GM21447 (cell line): Measurements from ENCODE around the gene NFU1.
"Not testable (repeated sequence)": the region's sequence is repeated elsewhere in the genome, so short reads cannot be mapped to it uniquely, and the experiment has no call there.

Source experiments
- ATAC-seq: cut with Tn5 transposase; IDR thresholded peaks from one replicate; pipeline ENCODE4 v1.9.1; 2021; ENCODE audit not compliant: unreplicated experiment

NFU1 gene

DNA sequence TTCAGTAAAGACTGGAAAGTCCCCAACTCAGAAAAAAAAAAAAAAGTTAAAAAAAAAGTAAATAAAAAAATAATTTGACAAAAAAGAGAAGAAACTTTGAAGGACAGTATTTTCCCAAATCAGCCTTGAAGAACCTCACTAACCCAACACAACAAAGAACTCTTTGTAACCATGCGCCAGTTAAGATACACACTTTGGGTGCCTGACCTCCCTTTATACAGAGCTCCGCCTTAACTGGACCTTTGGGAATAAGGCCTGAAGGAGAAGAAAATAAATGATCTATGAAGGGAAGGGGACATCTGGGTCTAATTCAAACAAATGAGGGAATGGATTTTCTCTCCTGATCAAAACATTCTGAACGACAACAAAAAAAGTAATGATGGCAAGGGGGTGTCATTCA, 48.0 kb downstream of the NFU1 start:
- no peak for ATAC-seq

DNA sequence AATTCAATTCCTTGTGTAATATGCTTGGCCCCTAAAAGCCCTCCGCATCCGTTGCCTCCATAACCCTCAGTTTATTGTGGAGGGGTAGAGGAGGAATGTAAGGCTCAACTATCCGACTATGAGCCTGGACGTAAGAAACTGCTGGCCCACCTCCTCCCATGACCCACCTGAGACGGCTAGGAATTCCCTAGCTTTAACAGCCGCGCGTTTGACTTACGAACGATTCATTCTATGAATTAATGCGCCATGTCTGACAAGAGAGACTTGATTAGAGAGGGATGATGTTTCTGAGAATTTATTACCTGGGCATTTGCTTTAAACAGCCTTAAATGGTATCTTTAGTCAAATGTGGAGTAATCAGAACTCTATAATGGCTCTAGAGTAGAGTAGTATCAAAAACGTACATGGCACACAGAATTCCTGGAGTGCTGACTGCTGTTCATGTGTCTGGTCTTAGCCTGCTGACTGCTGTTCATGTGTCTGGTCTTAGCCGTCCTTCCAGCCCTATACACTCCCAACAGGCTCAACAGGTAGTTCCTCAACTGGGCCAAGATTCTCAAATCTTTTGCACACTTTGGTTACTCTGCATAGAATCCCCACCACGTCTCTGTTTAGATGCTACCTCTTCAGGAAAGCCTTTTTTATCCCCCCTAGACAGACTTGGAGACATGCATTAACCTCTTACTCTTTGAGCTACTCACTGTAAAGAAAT, 49.3 kb downstream of the NFU1 start:
- ATAC-seq: no peak

DNA sequence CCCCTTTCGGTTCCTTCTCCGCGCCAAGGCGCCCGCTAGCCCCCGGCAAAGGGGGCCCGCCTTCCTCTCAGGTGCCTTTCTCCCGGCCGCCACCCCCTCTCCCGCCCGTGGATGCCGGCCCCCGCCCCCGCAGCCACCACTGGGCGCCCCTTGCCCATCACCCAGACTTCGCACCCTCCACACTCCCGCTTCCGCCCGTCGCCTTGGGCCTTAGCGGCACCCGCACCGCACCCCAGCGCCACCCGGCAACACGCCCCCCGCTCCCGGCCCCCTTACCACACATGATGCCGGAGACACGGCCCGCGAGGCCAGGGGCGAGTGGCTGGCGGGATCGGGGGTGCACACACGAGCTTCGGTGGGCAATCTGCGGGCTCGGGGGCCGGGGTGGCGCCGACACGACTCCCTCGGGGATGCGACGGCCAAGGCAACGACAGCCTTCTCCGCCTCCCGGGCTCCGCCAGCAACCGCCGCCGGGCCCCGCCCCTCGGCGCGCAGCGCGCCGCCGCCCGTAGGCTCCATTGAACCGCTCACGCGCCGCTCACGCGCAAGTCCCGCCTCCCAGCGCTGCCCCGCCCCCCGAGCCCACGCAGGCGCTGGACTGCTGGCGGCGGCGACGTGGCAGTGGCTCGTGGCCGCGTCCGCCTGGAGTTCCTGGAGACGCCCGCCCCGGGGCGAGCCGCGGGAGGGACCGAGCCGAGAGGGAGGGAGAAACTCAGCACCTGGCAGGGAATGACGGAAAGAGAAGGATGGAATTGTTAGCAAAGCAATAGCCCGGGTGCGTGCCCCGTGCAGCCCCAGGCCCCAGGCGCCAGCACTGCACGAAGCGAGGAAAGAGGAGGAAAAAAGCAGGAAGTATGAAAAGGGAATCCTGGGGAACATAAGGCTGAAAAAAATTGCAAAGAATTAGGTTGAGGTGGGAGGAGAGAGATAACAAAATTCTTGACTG, 50.2 kb downstream of the NFU1 start, which contains the start of gene GFPT1:
TSS of gene GFPT1 (minus strand) at position 439 of the 946 bp plus-strand sequence. CDS start at position 283, 156 bp downstream.
- ATAC-seq: peak; percentile 78

DNA sequence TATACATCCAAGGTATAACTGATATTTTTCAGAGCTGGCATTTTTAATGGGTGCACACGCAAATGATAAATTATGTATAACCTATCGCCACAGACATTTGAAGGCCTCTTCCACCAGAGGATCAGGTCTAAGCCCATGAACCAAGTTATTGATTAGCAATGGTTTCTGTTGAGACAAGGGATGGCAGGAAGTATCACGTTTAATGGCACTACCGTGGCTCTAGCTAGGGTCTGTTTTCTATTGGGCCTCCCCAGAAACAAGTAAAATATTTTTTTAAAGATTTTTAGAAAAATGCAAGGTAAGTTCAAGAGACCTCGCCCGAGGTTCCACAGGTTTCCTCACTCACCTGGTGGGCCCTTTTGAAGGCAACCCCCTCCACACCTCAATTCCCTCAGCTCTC, 50.9 kb downstream of the NFU1 start:
- peak; percentile 34 for ATAC-seq

DNA sequence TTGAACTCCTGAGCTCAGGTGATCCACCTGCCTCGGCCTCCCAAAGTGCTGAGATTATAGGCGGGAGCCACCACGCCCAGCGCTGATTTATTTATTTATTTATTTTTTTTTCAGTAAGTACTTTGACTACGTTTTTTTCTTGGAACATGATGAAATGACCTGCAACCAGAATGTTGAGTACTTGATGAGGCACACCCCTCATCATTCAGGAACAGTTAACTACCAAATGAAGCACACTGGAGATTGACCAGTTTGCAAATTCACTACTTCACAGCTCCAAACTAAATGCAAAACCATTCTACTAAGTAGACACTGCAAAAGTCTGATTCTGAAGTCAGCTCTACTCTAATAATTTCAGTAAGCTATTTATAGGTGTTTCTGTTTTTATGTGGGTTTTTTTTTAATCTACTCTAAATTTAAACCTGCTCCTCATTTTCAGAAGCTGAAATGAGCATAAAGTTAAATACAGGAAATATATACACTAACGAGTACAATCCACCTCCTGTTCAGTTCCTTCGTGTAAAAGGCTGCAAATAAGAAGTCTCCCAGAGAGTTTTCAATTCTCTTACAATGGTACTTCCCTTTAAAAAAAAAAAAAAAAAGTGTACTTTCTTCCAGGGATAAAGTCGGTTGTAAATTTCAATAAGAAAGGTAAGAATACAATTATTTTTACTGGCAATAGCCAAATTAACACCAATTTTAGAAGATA, 51.6 kb downstream of the NFU1 start:
- no peak for ATAC-seq

DNA sequence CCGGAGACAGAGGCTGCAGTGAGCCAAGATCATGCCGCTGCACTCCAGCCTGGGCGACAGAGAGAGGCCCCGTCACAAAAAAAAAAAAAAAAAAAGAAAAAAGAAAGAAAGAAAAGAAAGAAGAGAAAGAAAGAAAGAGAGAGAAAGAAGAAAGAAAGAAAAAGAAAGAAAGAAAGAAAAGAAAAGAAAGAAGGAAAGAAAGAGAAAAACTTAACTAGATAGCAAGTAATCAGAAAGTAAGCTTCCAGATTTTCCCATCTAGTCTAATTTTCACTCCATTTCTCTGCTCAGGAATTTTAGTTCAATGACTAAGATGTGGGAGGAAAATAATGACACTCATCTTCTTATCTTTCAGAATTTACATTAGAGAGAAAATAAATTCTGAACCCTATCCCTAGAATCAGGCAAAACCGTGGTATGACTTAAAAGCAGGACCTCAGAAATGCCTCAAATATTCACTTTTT, 52.6 kb downstream of the NFU1 start:
- no peak for ATAC-seq

DNA sequence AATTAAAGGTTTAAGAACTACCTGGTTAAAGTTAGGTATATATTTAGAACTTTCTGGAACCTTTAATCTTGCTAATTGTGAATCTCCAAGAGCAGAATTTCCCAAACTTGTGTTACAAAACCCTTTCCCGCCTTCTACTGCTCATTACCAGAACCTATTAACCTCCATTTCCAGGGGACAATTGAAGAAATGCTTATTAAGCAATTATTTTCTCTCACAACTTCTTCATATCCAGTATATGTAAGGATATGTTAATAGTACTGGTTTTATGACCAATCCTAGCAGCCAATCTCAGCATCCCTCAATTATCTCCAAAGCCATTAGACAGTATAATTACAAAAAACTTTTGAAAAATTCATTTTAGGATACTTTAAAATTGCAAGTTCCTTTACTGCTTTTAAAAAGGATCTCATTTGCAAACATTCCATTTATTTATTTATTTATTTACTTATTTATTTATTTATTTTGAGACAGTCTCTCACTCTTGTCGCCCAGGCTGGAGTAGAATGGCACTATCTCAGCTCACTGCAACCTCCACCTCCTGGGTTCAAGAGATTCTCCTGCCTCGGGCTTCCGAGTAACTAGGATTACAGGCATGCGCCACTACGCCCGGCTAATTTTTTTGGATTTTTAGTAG, 53.9 kb downstream of the NFU1 start:
- ATAC-seq: no peak

DNA sequence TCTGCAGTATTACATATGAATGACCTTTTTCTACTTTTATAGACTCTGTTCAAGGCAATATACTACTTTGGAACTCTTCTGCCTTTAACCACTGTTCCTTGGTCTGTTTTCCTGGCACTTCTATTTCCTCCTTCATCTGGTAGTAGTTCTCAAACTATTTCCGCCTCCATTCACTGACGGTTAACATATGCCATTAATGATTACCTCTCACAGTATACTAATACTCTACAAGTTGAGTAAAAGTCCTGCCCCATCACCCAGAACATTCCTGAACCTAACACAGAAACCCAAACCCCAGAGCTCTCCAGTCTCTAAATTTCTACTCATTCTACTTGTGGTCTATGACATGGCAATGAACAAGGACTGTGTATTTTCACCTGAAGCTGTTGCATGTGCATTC, 54.7 kb downstream of the NFU1 start:
- ATAC-seq: no peak

DNA sequence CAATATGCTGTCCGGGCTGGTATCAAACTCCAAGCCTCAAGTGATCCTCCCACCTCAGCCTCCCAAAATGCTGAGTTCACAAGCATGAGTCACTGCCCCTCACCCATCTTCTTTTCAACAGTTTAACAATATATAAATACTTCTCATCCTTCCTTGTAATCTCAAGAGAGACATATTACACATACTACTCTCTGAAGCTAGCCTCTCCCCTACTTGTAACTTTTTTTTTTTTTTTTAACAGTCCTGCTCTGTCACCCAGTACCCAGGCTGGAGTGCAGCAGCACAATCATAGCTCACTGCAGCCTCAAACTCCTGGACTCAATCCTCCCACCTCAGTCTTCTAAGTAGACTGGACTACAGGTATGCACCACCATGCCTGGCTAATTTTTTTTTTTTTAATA, 55.9 kb downstream of the NFU1 start:
- no peak for ATAC-seq

DNA sequence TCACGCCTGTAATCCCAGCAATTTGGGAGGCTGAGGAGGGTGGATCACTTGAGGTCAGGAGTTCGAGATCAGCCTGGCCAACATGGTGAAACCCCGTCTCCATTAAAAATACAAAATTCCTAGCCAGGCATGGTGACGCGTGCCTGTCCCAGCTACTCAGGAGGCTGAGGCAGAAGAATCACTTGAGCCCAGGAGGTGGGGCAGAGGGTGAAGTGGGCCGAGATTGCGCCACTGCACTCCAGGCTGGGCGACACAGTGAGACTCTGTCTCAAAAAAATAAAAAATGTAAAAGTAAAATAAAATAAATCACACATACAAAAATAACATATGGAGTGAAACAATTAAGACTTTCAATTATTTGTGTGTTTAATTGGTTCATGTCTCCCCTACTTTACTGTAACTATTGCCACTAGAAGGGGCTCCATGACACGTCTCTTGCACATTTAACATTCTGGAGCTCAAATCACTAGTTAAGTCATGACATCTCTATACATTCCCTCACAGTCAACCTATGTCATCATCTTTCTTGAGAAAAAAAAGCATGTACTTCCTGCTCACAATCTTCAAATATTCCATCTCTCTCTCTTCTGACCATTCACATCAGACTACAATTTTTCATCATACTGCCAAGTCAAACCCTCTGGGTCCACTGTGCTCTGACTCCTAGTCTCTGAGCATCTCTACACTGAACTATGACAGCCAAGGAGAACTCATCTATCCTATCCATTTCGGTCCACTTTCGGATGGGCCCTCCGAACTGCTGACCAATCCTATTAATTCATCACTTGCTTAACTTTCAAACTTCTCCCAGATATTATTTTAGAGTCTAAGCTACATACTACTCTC, 56.9 kb downstream of the NFU1 start:
- no peak for ATAC-seq

DNA sequence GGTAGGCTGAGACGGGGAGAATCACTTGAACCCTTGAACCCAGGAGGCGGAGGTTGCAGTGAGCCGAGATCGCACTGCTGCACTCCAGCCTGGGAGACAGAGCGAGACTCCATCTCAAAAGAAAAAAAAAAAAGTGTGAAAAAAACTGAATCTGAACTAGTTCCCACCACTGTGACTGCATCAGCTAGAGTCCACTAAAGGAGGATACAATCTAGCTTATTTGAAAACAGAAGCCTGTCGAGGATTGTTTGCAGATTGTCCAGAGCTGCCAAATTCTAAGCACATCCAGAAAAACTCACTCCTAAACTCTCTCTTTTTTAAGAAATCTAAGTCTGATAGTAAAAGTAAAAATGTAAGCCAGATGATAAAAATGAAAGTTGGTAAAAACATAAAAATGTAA, 60.8 kb downstream of the NFU1 start:
- no peak for ATAC-seq

DNA sequence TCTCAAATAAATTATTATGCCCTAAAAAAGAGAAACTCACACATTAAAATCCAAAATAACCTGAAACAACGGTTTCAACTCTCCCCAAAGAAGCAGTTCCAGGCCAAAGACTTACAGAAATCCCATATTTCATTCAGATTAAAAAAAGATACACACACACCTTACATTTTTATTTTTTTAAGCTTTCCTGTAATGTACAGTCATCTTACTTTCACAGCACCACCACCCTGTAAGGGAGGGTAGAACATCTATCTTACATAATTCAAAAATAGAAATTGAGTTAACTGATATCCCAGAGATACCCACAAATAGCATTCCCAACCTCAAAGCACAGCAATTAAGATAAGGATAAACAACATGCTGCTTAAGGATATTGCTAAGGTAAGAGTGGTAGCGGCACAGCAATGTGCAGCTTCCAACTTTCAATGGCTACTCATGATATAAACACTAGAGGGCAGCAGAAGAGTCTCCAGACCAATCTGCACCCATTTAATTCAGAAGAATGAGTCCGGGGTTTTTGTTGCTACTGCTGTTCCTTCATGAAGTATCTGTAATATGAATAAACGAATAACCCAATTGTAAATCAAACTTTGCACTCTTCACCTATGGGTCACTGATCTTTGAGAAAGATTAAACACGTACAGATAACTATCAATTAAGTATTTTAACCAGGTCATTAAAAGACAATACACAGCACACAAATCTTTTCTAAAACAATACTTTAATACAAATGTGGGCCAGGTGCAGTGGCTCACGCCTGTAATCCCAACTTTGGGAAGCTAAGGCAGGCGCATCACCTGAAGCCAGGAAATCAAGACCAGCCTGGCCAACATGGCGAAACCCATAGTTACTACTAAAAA, 61.5 kb downstream of the NFU1 start:
- ATAC-seq: no peak

DNA sequence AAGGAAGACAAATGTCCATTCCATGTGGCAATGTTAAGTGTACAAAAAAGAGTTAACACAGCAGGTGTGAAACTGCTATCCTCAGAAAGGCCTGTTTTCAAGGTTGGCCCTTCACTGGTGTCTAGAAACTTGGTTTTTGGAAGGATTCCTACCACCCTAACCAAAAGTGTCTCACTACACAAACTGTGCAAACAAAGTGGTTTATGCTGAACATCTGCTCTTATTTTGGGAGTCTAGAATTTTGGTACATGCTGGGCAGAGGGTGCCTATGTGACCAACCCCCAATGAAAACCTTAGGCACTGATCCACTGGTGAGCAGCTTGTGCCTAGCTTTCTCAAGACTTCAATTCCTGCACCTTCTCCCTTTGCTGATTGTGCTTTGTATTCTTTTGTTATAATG, 64.5 kb downstream of the NFU1 start:
- ATAC-seq: no peak

DNA sequence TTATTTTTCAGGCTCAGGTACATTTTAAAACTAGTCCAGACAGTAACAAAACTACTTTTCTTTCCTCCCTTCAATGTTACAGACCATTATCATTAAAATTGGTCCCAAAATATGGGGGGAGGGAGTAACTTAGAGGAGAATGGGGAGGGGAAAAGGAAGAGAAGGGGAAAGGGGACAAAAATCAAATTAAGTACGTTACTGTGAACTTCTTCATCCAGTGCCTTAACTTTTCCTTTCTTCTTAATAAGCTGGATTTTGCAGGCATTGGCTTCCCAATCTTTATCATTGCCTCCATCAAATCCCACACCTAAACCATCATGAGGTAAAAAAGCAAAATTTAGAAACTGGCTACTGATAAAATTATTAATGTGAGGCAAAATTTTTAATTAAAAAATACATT, 67.4 kb downstream of the NFU1 start:
- no peak for ATAC-seq

DNA sequence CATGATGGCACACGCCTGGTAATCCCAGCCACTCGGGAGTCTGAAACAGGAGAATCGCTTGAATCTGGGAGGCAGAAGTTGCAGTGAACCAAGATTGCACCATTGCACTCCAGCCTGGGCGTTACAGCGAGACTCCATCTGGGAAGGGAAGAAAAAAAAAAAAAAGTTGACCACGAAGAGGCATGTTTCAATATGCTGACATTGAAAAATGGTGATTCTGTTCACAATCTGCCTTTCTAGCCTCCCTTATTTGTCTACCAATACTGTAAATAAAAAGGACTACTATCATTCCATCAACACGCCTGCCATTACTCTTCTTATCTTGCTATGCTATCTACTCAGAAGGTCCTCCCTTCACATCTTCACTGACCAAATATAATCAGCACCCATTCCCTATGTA, 68.6 kb downstream of the NFU1 start:
- ATAC-seq: no peak

DNA sequence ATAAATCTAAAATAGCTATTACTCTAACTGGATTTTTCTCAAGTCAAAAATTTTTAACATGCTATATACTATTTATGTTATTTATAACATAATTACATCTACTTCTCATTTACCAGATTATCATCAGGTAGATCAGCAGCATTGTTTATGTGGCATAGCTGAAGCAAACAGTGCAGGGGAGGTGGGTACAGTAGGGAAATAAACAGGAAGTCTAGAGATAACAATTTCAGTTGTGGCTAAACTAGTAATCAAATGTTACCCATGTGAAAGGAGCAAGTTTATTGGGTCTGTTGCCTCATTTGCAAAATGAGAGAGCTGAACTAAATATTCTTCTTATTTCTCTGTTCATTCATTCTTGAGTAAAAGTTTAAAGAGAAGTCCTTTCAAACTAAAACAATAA, 77.9 kb downstream of the NFU1 start:
- ATAC-seq: no peak

DNA sequence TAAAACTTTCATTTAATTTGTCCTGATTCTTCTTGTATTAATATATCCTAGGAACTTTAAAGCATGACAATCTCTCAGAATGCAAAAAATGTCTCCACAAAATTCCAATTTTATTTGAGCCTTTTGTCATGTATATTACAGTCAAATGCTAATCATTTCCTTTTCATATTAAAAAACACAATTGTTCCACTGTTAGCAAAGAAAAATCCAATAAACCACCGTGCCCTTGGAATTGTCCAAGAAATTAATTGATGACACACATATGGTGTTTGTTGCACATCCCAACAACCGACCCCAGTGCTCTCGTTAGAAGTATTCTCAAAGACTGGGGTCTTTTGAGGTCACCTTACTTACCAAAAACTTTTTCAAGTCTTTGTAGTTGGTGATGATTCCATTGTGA, 78.3 kb downstream of the NFU1 start:
- ATAC-seq: no peak

DNA sequence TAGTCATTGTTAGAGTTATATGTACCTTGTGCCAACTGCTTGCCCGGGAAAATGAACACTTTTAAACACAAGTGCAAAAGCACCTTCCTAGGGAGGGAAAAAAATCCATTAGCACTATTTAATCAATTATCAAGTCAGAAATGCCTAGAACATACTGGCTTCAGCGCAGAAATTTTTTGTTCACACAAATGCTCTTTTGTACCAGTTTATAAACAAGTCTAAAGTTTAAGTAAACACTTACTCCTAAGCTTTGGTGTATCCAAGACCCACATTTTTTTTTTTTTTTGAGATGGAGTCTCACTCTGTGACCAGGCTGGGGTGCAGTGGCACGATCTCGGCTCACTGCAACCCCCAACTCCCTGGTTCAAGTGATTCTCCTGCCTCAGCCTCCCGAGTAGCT, 80.8 kb downstream of the NFU1 start:
- ATAC-seq: no peak

DNA sequence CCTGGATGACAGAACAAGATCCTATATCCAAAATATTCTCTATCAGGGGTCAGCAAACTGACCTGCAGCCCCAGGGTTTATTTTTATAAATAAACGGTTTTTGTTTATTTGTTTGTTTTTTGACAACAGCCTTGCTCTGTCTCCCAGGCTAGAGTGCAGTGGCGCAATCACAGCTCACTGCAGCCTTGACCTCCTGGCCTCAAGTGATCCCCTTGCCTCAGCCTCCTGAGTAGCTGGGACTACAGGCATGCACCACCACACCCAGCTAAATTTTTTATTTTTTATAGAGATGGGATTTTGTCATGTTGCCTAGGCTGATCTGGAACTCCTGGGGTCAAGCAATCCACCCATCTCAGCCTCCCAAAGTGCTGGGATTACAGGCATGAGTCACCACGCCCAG, 82.3 kb downstream of the NFU1 start:
- not testable (repeated sequence) for ATAC-seq
